MM.1S (cell line): ENCODE results near the gene RASGEF1B.

ENCODE experiments used
- DNase-seq: peaks from one replicate; pipeline ENCODE4 v3.0.0-alpha.2; 2015
- H2AFZ ChIP-seq: fragments of 300-600 bp; sonication (generic); 2 replicates; pipeline ENCODE4 v1.6.0; 2016; ENCODE audit warnings: antibody characterized with exemption, low read length
- H3F3A ChIP-seq: fragments of 300-600 bp; sonication (generic); 2 replicates; pipeline ENCODE4 v1.6.1; 2016; ENCODE audit warnings: mild to moderate bottlenecking, antibody characterized with exemption, low read length, moderate library complexity, mixed read lengths; ENCODE audit not compliant: insufficient read depth
- H3K27ac ChIP-seq: fragments of 300-600 bp; sonication (generic); 2 replicates; pipeline ENCODE4 v1.5.1; 2016; ENCODE audit warnings: mild to moderate bottlenecking, low read length
- H3K27me3 ChIP-seq: fragments of 300-600 bp; sonication (generic); replicated peaks from 2 replicates; pipeline ENCODE4 v1.6.0; 2016; ENCODE audit warnings: low read length; ENCODE audit not compliant: insufficient read depth
- H3K36me3 ChIP-seq: fragments of 300-600 bp; sonication (generic); replicated peaks from 2 replicates; pipeline ENCODE4 v1.6.1; 2016; ENCODE audit warnings: mild to moderate bottlenecking, low read length, mixed read lengths; ENCODE audit not compliant: insufficient read depth
- H3K4me1 ChIP-seq: fragments of 300-600 bp; sonication (generic); 2 replicates; pipeline ENCODE4 v1.6.1; 2016; ENCODE audit warnings: low read length, mixed read lengths
- H3K4me2 ChIP-seq: fragments of 300-600 bp; sonication (generic); 2 replicates; pipeline ENCODE4 v1.6.0; 2016; ENCODE audit warnings: low read depth, low read length
- H3K4me3 ChIP-seq: fragments of 300-600 bp; sonication (generic); 2 replicates; pipeline ENCODE4 v1.5.1; 2016; ENCODE audit warnings: low read length, mixed read lengths
- H3K79me2 ChIP-seq: fragments of 300-600 bp; sonication (generic); 2 replicates; pipeline ENCODE4 v1.6.1; 2016; ENCODE audit warnings: mixed run types, low read length, mixed read lengths
- H3K9ac ChIP-seq: fragments of 300-600 bp; sonication (generic); 2 replicates; pipeline ENCODE4 v1.6.1; 2016; ENCODE audit warnings: low read length, mixed read lengths
- H3K9me2 ChIP-seq: fragments of 300-600 bp; sonication (generic); replicated peaks from 2 replicates; pipeline ENCODE4 v1.6.1; 2016; ENCODE audit warnings: mild to moderate bottlenecking, low read length, mixed read lengths; ENCODE audit not compliant: insufficient read depth
- H3K9me3 ChIP-seq: fragments of 300-600 bp; sonication (generic); replicated peaks from 2 replicates; pipeline ENCODE4 v1.6.1; 2016; ENCODE audit warnings: mild to moderate bottlenecking, low read length, mixed read lengths; ENCODE audit not compliant: insufficient read depth
- H4K20me1 ChIP-seq: fragments of 300-600 bp; sonication (generic); 2 replicates; pipeline ENCODE4 v1.6.1; 2016; ENCODE audit warnings: mild to moderate bottlenecking, low read length, moderate library complexity, mixed read lengths; ENCODE audit not compliant: insufficient read depth
- EZH2 ChIP-seq: fragments of 300-600 bp; sonication (generic); optimal IDR thresholded peaks from 2 replicates; pipeline ENCODE3; 2017; ENCODE audit warnings: low read depth, mild to moderate bottlenecking, antibody characterized with exemption, low read length, mixed read lengths
- EZH2phosphoT487 ChIP-seq: fragments of 300-600 bp; sonication (generic); IDR thresholded peaks from 2 replicates; pipeline ENCODE4 v1.6.1; 2018; ENCODE audit warnings: antibody characterized with exemption, low read length
- TF ChIP-seq, protein P1 (sequence below): fragments of 300-600 bp; sonication (generic); IDR thresholded peaks from 2 replicates; pipeline ENCODE4 v1.5.1; 2016; ENCODE audit warnings: antibody characterized with exemption, low read length, mixed read lengths

Gene RASGEF1B

DNA sequence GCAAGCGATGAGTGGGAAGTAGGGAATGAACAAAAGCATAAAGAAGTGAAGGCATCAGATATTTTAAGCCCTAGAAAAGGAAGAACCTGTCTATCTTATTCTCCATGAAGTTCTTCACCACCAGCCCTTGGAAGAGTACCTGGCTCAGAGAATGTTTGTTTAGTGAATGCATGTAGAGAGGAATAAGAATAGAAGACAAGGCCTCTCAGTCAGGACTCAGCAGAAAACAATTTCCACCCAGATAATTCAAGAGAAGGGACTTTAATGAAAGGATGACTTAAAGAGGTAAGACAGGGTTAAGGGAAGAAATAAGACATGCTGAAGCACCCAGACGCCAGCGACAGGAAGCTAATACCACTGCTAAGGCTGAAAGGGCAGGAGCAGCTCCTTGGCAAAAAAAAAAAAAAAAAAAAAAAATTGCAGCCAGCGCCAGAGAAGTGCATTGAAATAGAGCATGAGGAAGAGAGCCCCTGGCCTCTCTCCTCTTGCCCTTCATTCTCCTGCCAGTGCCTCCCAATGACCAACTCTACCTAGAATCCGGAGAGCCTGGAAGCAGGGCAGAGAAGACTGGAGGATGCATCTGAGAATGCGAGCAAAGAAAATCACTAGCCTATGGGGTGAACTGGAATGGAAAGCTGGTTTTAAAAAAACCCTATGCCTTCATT lies 47.2 kb upstream of the RASGEF1B start:
- Histone ChIP-seq H3K27ac (peak overlapping the region; percentile 65; the same call in 1 of the 2 replicates), H3K9me2 (no peaks in the 10 kb centered on the region), H3K9me3 (no peaks in the 10 kb centered on the region), H3K79me2 (no peaks in the 10 kb centered on the region), H3K4me1 (peaks cover 14% of the 10 kb centered on the region), H4K20me1 (no peaks in the 10 kb centered on the region), H3K36me3 (no peaks in the 10 kb centered on the region), H3K9ac (no peak overlapping the region), H3K4me2 (peak overlapping the region; percentile 49; the same call in 1 of the 2 replicates), H3F3A (peaks cover 13% of the 10 kb centered on the region), H3K4me3 (no peak overlapping the region), H3K27me3 (no peaks in the 10 kb centered on the region), H2AFZ (no peak overlapping the region)
- TF ChIP-seq EZH2phosphoT487: no peak
- no peak for DNase-seq

DNA sequence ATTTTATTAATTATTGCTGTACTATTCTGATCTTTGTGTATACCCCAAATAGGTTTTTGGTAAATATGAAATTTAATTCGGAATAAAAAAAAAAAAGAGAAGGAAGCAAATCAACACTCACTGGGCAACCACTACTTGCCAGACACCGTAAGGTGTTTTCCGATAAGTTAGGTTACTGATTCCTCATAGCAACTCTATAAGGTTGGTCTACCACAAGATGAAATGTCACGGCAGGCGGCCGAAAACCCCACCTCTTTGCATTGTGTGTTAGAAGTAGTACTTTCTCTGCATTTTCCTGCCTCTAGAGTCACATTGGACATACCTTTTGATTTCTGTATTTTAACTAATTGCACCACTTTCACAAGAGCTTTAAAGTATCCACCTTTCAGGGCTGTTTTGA lies 44.5 kb upstream of the RASGEF1B start:
- Histone ChIP-seq H2AFZ (no peak overlapping the region), H3K4me2 (no peak overlapping the region), H4K20me1 (no peaks in the 10 kb centered on the region), H3K9me2 (no peaks in the 10 kb centered on the region), H3K27ac (no peak overlapping the region), H3K4me3 (no peak overlapping the region), H3K4me1 (peaks cover 28% of the 10 kb centered on the region), H3K9me3 (no peaks in the 10 kb centered on the region), H3K27me3 (no peaks in the 10 kb centered on the region), H3K36me3 (no peaks in the 10 kb centered on the region), H3K9ac (no peak overlapping the region), H3F3A (peaks cover 17% of the 10 kb centered on the region), H3K79me2 (no peaks in the 10 kb centered on the region)
- TF ChIP-seq, protein P1, sequence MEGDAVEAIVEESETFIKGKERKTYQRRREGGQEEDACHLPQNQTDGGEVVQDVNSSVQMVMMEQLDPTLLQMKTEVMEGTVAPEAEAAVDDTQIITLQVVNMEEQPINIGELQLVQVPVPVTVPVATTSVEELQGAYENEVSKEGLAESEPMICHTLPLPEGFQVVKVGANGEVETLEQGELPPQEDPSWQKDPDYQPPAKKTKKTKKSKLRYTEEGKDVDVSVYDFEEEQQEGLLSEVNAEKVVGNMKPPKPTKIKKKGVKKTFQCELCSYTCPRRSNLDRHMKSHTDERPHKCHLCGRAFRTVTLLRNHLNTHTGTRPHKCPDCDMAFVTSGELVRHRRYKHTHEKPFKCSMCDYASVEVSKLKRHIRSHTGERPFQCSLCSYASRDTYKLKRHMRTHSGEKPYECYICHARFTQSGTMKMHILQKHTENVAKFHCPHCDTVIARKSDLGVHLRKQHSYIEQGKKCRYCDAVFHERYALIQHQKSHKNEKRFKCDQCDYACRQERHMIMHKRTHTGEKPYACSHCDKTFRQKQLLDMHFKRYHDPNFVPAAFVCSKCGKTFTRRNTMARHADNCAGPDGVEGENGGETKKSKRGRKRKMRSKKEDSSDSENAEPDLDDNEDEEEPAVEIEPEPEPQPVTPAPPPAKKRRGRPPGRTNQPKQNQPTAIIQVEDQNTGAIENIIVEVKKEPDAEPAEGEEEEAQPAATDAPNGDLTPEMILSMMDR: no peak
- TF ChIP-seq EZH2 (no peak), EZH2phosphoT487 (no peak)
- DNase-seq: no peak

DNA sequence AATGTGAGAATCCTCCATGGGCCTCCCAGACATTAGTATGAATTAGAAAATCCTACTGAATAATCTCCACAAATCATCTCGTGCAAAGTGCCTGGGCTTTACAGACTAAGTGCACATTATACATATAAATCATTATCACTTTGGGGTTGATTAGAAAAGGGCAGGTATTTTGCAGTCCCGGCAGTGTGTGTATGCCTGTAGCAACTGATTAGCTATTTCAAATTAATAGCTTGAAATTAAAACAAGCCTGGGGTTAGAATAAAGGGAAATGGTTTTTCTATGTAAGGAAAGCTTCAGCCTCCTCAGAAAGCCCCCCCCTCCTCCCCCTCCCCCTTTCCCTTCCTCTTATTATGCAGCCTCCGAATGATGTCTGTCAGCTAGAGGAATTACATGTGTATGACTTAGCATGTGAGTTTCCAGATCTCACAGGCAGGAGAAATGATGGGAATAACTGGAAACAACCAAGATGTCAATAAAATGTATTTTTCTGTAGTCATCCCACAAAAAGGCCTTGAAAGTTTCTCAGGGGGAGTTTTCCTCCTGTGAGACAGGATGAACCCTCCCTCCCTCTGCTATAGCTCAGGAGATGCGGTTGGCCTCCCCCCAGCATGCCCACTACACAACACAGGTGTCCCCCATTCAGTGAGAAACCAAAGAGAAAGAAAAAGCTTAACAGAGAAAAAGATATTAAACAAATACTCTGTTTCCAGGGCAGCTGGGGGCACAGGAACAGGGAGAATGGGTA lies 41.2 kb upstream of the RASGEF1B start:
- H3K4me2 ChIP-seq: no peak overlapping the region
- H3K27ac ChIP-seq: no peak overlapping the region
- no peaks in the 10 kb centered on the region for H3K9me2 ChIP-seq
- no peak for DNase-seq
- H3K4me3 ChIP-seq: no peak overlapping the region
- H3K36me3 ChIP-seq: no peaks in the 10 kb centered on the region
- H3K9ac ChIP-seq: no peak overlapping the region
- H3K9me3 ChIP-seq: no peaks in the 10 kb centered on the region
- no peaks in the 10 kb centered on the region for H3K79me2 ChIP-seq
- TF ChIP-seq EZH2phosphoT487 (no peak), EZH2 (no peak)
- TF ChIP-seq, protein P1: no peak
- no peaks in the 10 kb centered on the region for H3K27me3 ChIP-seq
- peaks cover 17% of the 10 kb centered on the region for H3F3A ChIP-seq
- H2AFZ ChIP-seq: no peak overlapping the region
- H3K4me1 ChIP-seq: peaks cover 48% of the 10 kb centered on the region
- H4K20me1 ChIP-seq: no peaks in the 10 kb centered on the region
